Stimulated activated CD4-positive, alpha-beta T cell treated with anti-CD3 and anti-CD28 coated beads, Interleukin-15, amount 100 ng/mL, for 24 hours (primary cell): ENCODE data around the gene DUSP28.
A peak's percentile ranks its signal among the peaks of the same experiment; 100 is the strongest.
"Not testable (repeated sequence)": the region's sequence is repeated elsewhere in the genome, so short reads cannot be mapped to it uniquely, and the experiment has no call there.

Source experiments
- DNase-seq: peaks from one replicate; pipeline ENCODE4 v3.0.0-alpha.2; 2020

Gene DUSP28

GRCh38 chr2:240561325-240561971, 1.3 kb downstream of the DUSP28 start:
- DNase-seq, result peak; percentile 31

GRCh38 chr2:240563231-240563630, 3.1 kb downstream of the DUSP28 start:
- DNase-seq, result not testable (repeated sequence)

- no peak for DNase-seq
These were observed 3.9 kb downstream of the DUSP28 start for GRCh38 chr2:240563951-240564560.

DNA sequence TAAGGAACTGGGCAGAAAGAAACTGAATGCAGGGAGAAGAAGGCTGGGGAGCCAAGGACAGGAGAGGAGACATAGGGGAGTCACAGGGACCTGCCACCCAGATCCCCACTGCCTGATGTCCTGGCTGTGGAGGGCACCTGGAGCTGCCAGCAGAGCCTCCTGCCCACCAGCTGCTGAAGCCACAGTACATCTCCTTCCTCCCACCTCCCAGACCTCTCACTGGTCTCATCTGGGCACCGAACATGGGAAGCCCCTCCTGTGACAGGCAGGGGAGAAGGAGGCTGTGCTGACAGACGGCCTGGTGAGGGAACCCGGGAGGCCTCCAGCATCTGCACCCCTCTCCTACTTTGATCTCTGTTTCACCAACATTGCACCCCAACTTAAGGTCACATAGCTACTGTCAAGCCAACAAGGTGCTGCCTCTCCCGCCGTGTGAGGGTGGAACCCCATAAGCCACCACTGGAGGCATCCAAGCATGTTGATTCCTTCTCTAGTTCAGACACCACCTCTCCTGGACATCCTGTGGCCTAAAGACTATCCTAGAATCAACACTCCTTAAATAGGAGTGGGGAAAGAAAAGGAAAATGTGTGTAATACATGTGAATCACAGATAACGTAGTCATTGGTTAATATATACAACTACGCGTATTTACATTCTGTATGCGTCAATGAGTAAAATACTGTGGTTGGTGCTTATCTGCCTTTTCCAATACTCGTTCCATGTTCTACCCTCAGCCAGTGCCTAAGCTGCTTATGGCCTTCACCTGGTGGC, 4.6 kb downstream of the DUSP28 start:
- peak; percentile 59 for DNase-seq

DNA sequence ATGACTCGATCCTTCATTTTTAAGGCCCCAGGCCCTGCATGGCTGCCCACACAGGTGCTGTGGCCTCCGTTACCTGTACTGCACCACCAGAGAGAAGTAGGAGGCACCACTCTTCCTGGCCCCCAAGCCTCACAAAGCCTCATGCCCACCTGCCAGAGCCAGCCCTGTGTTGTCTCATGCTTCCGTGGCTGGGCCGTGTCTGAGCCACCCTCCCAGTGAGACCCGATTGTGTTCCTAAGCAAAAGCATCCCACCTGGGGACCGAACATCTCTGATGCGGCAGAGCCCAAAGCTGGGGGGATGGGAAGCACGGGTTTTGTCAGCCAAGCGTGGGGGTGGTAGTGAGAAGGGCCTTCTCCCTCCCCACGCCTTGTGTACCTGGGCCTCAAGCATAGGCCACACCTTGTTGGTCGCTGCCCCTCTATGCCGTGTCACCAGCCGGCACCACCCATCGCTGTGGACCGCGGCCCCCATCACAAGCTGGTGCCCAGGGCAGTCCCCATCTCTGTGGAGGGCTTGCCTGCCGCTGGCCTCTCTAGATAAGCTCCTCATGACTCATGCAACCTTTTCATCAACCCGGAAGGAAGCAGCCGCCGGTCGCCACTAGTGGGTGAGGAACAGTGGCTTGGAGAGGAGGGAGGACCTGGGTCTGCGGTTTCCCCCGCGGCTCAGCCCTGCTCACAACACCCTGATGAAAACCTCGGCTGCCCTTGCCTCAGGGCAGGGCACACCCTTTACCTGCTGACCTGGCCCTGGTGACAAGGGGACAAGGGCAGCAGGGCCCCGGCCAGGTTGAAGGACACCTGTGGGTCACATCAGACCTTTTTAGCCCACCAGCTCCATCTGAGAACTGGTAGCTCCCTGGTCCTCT, 5.4 kb downstream of the DUSP28 start:
- DNase-seq, result peak; percentile 93

GRCh38 chr2:240566203-240567136, 6.3 kb downstream of the DUSP28 start:
- DNase-seq, result peak; percentile 98

- DNase-seq, result peak; percentile 47
These were observed 7.1 kb downstream of the DUSP28 start for GRCh38 chr2:240567137-240567871.

DNA sequence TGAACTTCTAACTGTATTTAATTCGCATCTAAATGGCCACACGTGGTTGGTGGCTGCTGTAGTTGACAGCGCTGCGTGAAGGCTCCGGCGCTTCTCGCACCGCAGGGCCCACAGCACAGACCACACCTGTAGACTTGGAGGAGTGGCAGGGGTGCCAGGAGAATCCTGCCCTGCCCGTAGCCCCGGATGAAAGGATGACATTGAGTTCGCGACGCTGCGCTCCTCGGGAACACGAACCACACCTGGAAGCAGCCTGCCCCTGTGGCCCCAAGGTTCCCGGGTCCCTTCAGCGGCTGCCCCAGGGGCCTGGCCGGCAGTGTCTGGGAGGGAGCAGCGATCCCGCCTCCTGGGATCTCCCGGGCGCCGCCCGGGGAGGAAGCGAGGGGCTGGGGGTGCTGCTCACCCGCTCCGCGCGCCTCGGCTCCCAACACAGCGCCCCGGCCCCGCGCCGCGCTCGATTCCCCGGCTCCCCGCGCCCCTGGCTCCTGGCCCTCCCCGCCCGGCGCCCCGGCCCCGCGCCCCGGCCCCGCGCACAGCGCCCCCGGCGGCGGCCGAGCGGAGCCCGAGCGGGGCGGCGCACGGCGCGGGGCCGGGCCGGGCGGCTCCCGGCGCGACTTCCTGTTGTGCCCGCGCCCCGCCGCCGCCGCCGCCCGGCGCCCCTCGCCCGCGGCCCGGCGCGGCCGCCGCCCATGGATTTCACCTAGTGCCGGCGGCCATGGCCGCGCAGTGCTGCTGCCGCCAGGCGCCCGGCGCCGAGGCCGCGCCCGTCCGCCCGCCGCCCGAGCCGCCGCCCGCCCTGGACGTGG, 7.9 kb downstream of the DUSP28 start, which contains the start of gene RNPEPL1:
RNPEPL1 (plus strand) TSS at position 613 of the 806 bp plus-strand sequence; CDS start at position 716, 103 bp downstream.
- peak; percentile 62 for DNase-seq

GRCh38 chr2:240568678-240569522, 8.7 kb downstream of the DUSP28 start:
- peak; percentile 60 for DNase-seq

DNA sequence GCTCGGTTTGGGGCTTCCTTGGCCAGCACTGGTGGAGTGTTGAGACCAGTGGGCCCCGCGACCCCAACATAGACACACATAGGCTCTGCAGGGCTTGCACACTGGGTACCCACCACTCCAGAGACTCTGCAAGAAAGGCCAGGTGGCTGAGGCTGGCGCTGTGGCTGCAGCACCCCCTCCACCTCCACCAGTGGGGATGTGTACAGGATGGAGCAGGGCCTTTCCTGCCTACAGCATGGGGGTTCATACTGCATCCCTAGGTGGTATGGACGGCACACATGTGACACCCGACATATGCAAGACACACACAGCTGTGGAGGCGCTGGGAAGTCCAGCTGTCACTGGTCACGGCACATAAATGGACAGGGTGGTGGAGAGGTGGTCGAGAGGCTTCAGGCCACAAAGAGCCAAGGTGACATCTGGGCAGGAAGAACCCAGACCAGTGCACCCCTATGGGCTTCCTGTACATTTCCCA, 9.4 kb downstream of the DUSP28 start:
- peak; percentile 3 for DNase-seq

DNA sequence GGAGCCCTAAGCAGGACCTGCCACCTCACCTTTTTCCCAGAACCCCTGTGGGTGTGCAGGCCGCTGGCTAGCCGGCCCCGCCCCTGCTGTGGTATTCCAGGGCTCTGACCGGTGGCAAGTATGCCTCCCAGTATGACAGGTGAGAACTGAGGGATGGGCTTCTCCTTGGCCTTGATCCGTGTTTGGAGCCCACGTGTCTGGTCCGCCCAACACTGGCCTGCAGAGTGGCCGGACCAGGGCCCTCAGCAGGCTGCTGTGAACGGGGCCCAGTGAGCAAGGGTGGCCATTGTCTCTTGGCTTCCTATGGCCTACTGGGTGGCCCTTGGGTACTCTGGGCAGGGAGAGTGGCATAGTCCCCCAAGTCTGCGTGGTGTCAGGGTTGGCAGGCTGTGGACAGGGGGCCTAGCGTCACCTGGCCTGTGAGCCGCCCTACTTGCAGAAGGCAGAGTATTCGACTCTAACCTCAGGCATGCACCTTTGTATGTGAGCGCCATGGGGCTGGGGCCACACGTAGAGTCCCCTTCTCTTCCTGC, 9.9 kb downstream of the DUSP28 start:
- peak; percentile 1 for DNase-seq

GRCh38 chr2:240570531-240571313, 10.6 kb downstream of the DUSP28 start:
- DNase-seq, result no peak

DNA sequence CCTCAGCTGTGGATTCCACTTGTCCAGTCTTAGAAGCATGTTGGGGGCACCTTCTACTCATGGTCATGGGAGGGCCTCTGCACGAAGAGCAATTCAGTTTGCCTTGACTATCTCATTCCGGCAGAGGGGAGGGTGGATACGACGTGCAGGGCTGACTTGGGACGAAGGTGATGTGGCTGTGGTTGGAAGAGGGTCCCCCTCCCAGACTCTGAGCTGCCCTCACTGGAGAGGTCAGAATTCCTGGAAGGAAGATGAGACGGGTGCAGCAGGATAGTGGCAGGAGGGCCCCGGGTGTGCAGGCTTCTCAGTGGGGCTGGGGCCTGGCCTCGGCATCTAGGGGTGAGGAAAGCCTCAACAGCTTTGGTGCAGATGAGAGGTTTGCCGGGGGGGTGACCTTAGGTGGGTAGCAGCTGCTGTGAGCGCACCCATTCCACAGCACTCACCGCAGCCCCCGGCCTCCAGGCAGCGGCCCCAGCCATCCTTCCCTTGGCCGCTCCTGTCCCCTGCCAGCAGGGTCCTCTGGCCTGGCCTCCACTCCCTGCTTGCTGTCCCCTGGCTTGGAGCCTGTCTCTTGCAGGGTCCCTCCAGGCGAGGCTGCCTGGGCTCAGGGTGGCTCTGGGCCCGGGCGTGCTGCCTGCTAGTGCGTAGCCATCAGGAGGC, 11.3 kb downstream of the DUSP28 start:
- no peak for DNase-seq

- DNase-seq, result no peak
These were observed 12.2 kb downstream of the DUSP28 start for GRCh38 chr2:240572141-240573031.

GRCh38 chr2:240573071-240573515, 12.9 kb downstream of the DUSP28 start:
- no peak for DNase-seq
